Epithelial cell of proximal tubule (primary cell): ENCODE measurements around the gene AP5B1. TPM values are rescaled to one million over a fixed set of nuclear protein-coding genes. Genes with fewer than 3 reads are reported as not detected.
A peak's percentile ranks its signal among the peaks of the same experiment; 100 is the strongest.
"Not testable (repeated sequence)": the region's sequence is repeated elsewhere in the genome, so short reads cannot be mapped to it uniquely, and the experiment has no call there.

Experiments used
- DNase-seq: peaks from one replicate; pipeline ENCODE4 v3.0.0-alpha.2; 2011; ENCODE audit warnings: low read depth
- H3K4me3 ChIP-seq: 2 replicates; pipeline ENCODE4 v1.5.1; 2011; ENCODE audit warnings: low read depth, mild to moderate bottlenecking, low read length
- total RNA-seq: library from RNA; depleted of rRNA; stranded (reverse); fragments of >200 nt; gene quantifications from 2 replicates; pipeline ENCODE4 v1.2.3, GENCODE V29; 2015
- TF ChIP-seq, protein P1 (sequence below): conservative IDR thresholded peaks from 2 replicates; pipeline ENCODE4 v1.5.1; 2012; ENCODE audit warnings: low read depth, mild to moderate bottlenecking, low read length

The AP5B1 gene
- total RNA-seq, 1 donor from 2014 or later = 17.9 TPM

DNA sequence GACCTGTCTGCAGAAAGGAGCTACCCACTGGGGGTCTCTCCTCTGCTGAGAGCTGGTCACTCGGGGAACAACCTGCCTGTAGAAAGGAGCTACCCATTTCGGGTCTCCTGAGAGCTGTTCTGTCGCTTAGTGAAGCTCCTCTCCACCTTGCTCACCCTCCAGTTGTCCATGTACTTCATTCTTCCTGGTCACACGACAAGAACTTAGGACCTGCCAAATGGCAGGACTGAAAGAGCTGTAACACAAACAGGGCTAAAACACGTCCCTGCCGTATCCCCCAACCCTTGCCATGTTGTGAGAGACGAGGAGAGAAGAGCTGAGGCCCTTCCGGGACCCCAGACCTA, 36.1 kb downstream of the AP5B1 start:
- DNase-seq = no peak
- TF ChIP-seq, protein P1, sequence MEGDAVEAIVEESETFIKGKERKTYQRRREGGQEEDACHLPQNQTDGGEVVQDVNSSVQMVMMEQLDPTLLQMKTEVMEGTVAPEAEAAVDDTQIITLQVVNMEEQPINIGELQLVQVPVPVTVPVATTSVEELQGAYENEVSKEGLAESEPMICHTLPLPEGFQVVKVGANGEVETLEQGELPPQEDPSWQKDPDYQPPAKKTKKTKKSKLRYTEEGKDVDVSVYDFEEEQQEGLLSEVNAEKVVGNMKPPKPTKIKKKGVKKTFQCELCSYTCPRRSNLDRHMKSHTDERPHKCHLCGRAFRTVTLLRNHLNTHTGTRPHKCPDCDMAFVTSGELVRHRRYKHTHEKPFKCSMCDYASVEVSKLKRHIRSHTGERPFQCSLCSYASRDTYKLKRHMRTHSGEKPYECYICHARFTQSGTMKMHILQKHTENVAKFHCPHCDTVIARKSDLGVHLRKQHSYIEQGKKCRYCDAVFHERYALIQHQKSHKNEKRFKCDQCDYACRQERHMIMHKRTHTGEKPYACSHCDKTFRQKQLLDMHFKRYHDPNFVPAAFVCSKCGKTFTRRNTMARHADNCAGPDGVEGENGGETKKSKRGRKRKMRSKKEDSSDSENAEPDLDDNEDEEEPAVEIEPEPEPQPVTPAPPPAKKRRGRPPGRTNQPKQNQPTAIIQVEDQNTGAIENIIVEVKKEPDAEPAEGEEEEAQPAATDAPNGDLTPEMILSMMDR = no peak
- H3K4me3 ChIP-seq = no peak overlapping the region

DNA sequence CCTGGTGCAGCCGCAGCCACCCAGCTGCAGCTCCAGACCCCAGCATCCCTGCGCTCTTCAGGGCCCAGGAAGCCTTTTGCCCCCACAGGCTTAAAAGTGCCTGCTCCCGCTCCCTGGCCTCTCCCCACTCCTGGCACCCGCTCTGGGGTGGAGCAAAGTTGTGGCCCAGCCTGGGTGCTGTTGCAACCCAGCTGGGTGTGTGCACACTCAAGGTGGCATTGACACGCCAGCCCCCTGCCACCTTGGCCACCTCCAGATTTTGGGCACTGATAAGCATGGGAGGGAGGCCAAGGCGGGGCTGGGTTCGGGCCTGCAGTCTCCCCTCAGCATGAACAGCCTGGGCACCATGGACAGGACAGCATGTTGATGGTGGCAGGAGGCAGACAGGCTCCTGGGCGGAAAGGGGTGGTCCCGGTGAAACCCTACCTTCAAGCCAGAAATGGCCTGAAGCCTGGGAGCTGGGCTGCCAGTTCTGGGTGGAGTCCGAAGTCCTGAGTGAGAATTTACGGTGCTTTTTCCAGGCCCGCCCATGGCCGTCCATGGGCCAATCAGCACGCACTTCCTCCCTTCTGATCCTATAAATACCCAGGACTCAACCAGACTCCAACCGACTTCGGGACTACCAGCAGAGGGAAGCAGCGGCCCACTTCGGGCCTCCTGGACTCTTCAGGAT, 36.6 kb downstream of the AP5B1 start:
- DNase-seq = no peak
- TF ChIP-seq, protein P1 = peak; percentile 50

DNA sequence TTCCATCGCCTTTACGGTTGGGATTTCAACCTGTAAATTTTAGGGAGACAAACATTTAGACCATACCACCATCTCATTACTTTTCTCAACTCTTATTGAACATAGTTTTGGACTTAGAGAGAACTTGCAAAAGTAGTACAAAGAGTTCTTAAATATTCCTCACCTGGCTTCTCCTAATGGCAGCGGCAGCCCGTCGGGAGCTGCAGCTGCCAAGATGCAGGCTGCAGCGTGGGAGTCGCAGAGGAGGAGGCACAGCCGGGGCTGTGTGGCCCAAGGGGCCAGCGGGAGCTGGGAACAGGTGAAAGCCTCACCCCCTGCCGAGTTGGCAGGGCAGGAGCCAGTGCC, 37.1 kb downstream of the AP5B1 start:
- TF ChIP-seq, protein P1 = no peak
- no peak overlapping the region for H3K4me3 ChIP-seq
- no peak for DNase-seq

More for the DNA sequence above, 36.6 kb downstream of the AP5B1 start:
- H3K4me3 ChIP-seq = no peak overlapping the region

DNA sequence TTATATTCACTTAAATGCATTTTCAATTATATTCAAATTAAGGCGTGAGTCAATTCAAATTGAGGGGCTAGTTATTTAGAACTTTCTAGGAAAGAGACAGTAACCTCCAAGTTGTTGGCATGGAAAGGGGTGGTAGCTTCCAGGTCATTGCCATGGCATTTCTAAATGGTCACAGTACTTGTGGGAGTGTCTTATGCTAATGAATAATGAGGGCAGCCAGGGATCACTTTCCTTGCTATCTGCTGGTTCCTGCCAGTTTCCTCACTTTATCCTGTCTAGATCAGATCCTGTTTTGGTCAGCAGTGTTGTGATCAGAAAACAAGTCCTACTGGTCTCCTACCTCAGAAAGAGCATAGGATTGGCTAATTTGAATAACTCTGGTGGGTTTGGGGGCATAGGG, 38.4 kb downstream of the AP5B1 start:
- TF ChIP-seq, protein P1 = no peak
- H3K4me3 ChIP-seq = no peak overlapping the region
- DNase-seq = no peak

DNA sequence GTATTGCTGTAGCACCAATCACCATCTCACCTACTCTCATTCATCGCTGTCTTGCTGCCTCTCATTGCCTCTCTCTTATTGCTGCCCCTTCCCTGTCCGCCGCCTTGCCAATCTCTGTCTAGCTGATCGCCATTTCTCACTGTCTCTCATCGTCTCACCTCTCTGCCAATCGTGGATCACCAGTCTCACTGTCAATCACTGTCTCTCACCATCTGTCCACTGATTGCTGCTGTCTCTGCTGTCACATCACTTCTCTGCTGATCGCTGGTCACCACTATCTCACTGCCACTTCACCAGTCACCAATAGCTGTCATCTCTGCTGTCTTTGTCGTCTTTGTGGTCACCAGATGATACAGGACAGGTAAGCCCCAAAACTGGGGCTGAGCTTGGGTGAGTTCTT, 39.6 kb downstream of the AP5B1 start:
- no peak overlapping the region for H3K4me3 ChIP-seq
- DNase-seq = no peak
- TF ChIP-seq, protein P1 = no peak

DNA sequence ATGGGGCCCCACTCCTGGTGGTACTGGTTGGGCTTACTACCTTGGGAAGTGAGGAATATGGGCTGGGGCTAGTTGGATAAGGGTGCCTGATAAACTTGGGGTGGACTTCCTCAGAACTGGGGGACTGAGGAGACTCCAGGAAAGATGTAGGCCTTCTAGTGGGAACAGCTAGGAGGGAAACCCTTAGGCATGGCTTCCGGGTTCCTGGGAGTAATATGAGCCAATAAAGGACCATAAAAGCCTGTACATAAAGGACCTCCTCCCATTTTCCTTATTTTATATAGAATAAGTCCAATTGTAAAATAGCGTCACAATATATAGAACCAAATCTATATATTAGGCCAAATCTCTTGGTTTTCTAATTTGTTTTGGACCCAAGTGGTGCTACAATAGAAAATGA, 41.8 kb downstream of the AP5B1 start:
- TF ChIP-seq, protein P1 = no peak
- H3K4me3 ChIP-seq = no peak overlapping the region
- DNase-seq = no peak

DNA sequence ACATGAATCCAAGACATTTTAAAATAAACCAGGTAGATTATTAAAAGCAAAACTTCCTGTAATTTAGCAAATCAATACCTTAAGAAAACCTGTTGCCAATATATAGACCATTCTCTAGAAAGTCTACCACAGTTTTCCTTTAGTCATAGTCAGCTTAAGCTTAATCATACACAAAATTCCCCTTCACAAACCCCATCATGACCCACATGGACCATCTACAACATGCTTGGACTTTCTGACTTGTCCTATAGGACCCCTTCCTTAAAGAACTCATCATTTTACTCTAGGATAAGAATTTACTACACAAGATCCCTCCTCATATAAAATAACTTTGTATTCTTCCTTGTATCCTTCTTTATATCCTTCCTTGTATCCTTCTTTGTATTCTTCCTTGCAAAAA, 44.0 kb downstream of the AP5B1 start:
- TF ChIP-seq, protein P1 = no peak
- DNase-seq = no peak
- H3K4me3 ChIP-seq = no peak overlapping the region

DNA sequence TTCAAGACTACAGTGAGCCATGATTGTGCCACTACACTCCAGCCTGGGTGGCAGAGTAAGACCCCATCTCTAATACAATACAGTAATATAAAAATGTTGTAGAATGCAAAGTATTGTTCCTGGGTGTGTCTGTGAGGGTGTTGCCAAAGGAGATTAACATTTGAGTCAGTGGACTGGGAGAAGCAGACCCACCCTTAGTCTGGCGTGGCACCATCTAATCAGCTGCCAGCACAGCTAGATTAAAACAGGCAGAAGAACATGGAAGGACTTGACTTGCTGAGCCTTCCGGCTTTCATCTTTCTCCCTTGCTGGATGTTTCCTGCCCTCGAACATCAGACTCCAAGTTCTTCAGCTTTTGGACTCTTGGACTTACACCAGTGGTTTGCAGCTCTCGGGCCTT, 45.7 kb downstream of the AP5B1 start:
- not testable (repeated sequence) for DNase-seq

More for the DNA sequence above, 45.7 kb downstream of the AP5B1 start:
- not testable (repeated sequence) for H3K4me3 ChIP-seq
